HepG2 (cell line): ENCODE results near the gene TMEM182. TPM values are rescaled to one million over a fixed set of nuclear protein-coding genes. Genes with fewer than 3 reads are reported as not detected.

Experiments
- ATAC-seq: fragments of 200-7000 bp; cut with Tn5 transposase; 3 replicates; pipeline ENCODE4 v1.9.1; 2020; ENCODE audit warnings: mild to moderate bottlenecking, moderate library complexity
- BruUV-seq: library from RNA; stranded (reverse); fragments of 400-500 nt; replicated peaks from 2 replicates; lab custom pipeline; 2021; lab: Mats Ljungman, UMichigan
- CTCF ChIA-PET: fragments of 300-600 bp; formaldehyde crosslinking; extraction: SDS; loops from one replicate; lab custom pipeline; 2021; ENCODE audit warnings: low total read pairs, inconsistent platforms, low intra/inter-chr PET ratio; lab: Yijun Ruan, JAX
- POLR2A ChIA-PET: fragments of 350-600 bp; sonication (Branson Sonifier 250); formaldehyde crosslinking; loops from one replicate; lab custom pipeline; 2020; ENCODE audit warnings: antibody characterized with exemption, inconsistent platforms; lab: Yijun Ruan, JAX
- DNase-seq: peaks from one replicate; pipeline ENCODE4 v3.0.0-alpha.2; 2015; ENCODE audit warnings: low spot score
- FAIRE-seq: peaks from 3 replicates; lab custom pipeline; 2011; peaks lifted over from hg19 to GRCh38; lab: Jason Lieb, UNC
- H2AFZ ChIP-seq: one replicate; pipeline ENCODE4 v1.6.1; 2011; ENCODE audit warnings: low read length, inconsistent platforms
- H3K27ac ChIP-seq: fragments of 300-600 bp; 3 replicates; pipeline ENCODE4 v1.8.0; 2011; ENCODE audit warnings: mixed run types, mild to moderate bottlenecking, mixed read lengths, low read length, inconsistent platforms; ENCODE audit not compliant: insufficient read depth; ENCODE audit errors: extremely low read length
- H3K27me3 ChIP-seq, 2 experiments: fragments of 200-600 bp in 1 of 2; 2 replicates in 1 of 2; 3 replicates in 1 of 2; pipeline versions ENCODE4 v1.6.0 to v1.8.0; 2011; ENCODE audit warnings: low read length in 2 of 2, mild to moderate bottlenecking in 2 of 2, moderate library complexity in 2 of 2, inconsistent platforms in 1 of 2; ENCODE audit not compliant: insufficient read depth in 2 of 2, control insufficient read depth in 1 of 2
- H3K36me3 ChIP-seq, 2 experiments: fragments of 200-600 bp in 1 of 2; replicated peaks in 1 of 2; 2 replicates in 1 of 2; 3 replicates in 1 of 2; pipeline versions ENCODE4 v1.5.1 to v1.8.0; 2011; ENCODE audit warnings: low read length in 2 of 2, inconsistent platforms in 1 of 2; ENCODE audit not compliant: insufficient read depth in 2 of 2, control insufficient read depth in 1 of 2
- H3K4me1 ChIP-seq: 2 replicates; pipeline ENCODE4 v1.5.1; 2012; ENCODE audit warnings: low read length, inconsistent platforms; ENCODE audit not compliant: insufficient read depth
- H3K4me2 ChIP-seq: 2 replicates; pipeline ENCODE4 v1.6.0; 2011; ENCODE audit warnings: low read depth, low read length, inconsistent platforms
- H3K4me3 ChIP-seq, 3 experiments: fragments of 200-600 bp in 1 of 3; sonication (generic), shearing (Covaris generic) in 1 of 3; replicated peaks in 1 of 3; 2 replicates each; pipeline ENCODE4 v1.5.1; 2011 to 2016; ENCODE audit warnings: low read length in 3 of 3, inconsistent platforms in 2 of 3, low read depth in 2 of 3, mild to moderate bottlenecking in 2 of 3, control low read depth in 1 of 3, mixed read lengths in 1 of 3; ENCODE audit not compliant: insufficient read depth in 1 of 3
- H3K79me2 ChIP-seq: one replicate; pipeline ENCODE4 v1.6.1; 2011; ENCODE audit warnings: low read length, inconsistent platforms; ENCODE audit not compliant: insufficient read depth
- H3K9ac ChIP-seq: 2 replicates; pipeline ENCODE4 v1.6.0; 2011; ENCODE audit warnings: mild to moderate bottlenecking, low read depth, low read length, inconsistent platforms; ENCODE audit not compliant: insufficient read depth
- H3K9me3 ChIP-seq: 2 replicates; pipeline ENCODE4 v1.5.1; 2012; ENCODE audit warnings: mild to moderate bottlenecking, low read length
- H4K20me1 ChIP-seq: 2 replicates; pipeline ENCODE4 v1.6.0; 2011; ENCODE audit warnings: inconsistent platforms, mild to moderate bottlenecking, low read length, moderate library complexity; ENCODE audit not compliant: insufficient read depth
- BORCS8-MEF2B ChIP-seq: sonication (generic); formaldehyde crosslinking; IDR thresholded peaks from 2 replicates; pipeline ENCODE4 v1.8.0; 2022; ENCODE audit warnings: mild to moderate bottlenecking, missing genetic modification reagents
- CBX5 ChIP-seq: sonication (generic); formaldehyde crosslinking; IDR thresholded peaks from 2 replicates; pipeline ENCODE4 v1.4.0; 2020; ENCODE audit warnings: missing genetic modification reagents, borderline replicate concordance
- NFIB ChIP-seq: sonication (generic); formaldehyde crosslinking; IDR thresholded peaks from 2 replicates; pipeline ENCODE4 v1.9.0; 2021; ENCODE audit warnings: missing genetic modification reagents, mild to moderate bottlenecking, borderline replicate concordance
- RXRB ChIP-seq: IDR thresholded peaks from 2 replicates; pipeline ENCODE4 v1.6.1; 2016; ENCODE audit warnings: borderline replicate concordance, missing genetic modification reagents, missing compliant biosample characterization
- SOX13 ChIP-seq, 3 experiments: fragments of 450-650 bp in 1 of 3; sonication (generic) in 1 of 3; formaldehyde crosslinking in 1 of 3; IDR thresholded peaks in 2 of 3; conservative IDR thresholded peaks in 1 of 3; 2 replicates each; pipeline versions ENCODE4 v1.5.0 to v1.6.1; 2016 to 2020; ENCODE audit warnings: antibody characterized with exemption in 1 of 3, mild to moderate bottlenecking in 1 of 3, missing compliant biosample characterization in 1 of 3, missing genetic modification reagents in 1 of 3, moderate library complexity in 1 of 3
- SP2 ChIP-seq: sonication (generic); formaldehyde crosslinking; IDR thresholded peaks from 2 replicates; pipeline ENCODE4 v1.5.1; 2020; ENCODE audit warnings: mild to moderate bottlenecking, missing genetic modification reagents
- SRSF9 ChIP-seq: fragments of 200-400 bp; formaldehyde crosslinking; IDR thresholded peaks from 2 replicates; pipeline ENCODE4 v1.6.1; 2018; ENCODE audit warnings: borderline replicate concordance, mild to moderate bottlenecking, low read depth, low read length; ENCODE audit not compliant: insufficient read depth, poor library complexity, severe bottlenecking
- TBX2 ChIP-seq: sonication (generic); formaldehyde crosslinking; IDR thresholded peaks from 2 replicates; pipeline ENCODE4 v1.5.0; 2020; ENCODE audit warnings: missing genetic modification reagents, mild to moderate bottlenecking, borderline replicate concordance
- ZBTB43 ChIP-seq: sonication (generic); formaldehyde crosslinking; conservative IDR thresholded peaks from 2 replicates; pipeline ENCODE4 v1.4.0; 2020; ENCODE audit warnings: missing genetic modification reagents
- ZNF343 ChIP-seq: sonication (generic); formaldehyde crosslinking; IDR thresholded peaks from 2 replicates; pipeline ENCODE4 v1.4.0; 2020; ENCODE audit warnings: mild to moderate bottlenecking, missing genetic modification reagents
- ZNF652 ChIP-seq: IDR thresholded peaks from 2 replicates; pipeline ENCODE4 v1.6.1; 2016; ENCODE audit warnings: low read depth, borderline replicate concordance
- ZNF772 ChIP-seq: sonication (generic); formaldehyde crosslinking; IDR thresholded peaks from 2 replicates; pipeline ENCODE4 v1.5.0; 2020; ENCODE audit warnings: mild to moderate bottlenecking, missing genetic modification reagents
- ZZZ3 ChIP-seq: sonication (generic); formaldehyde crosslinking; IDR thresholded peaks from 2 replicates; pipeline ENCODE4 v1.4.0; 2020; ENCODE audit warnings: missing genetic modification reagents, mild to moderate bottlenecking, borderline replicate concordance
- WGBS: methylation state at CpG from one replicate; pipeline ENCODE4 v1.1.6; 2017; ENCODE audit warnings: low lambda C conversion rate; 5-methylcytosine and 5-hydroxymethylcytosine counted together
- in situ Hi-C: cut with HindIII; loops from 2 replicates; pipeline ENCODE4 v1.10.0; 2017; ENCODE audit warnings: low pct_unique_long_range_greater_than_20kb; ENCODE audit not compliant: extremely low pct_ligation_motif_present
- intact Hi-C: fragments of 100-400 bp; cut with micrococcal nuclease; formaldehyde crosslinking; loops from one replicate; pipeline ENCODE4 v1.10.0; 2022; ENCODE audit not compliant: unreplicated experiment
- polyA plus RNA-seq, 8 experiments: library from polyadenylated mRNA; depleted of rRNA in 3 of 8; stranded (reverse) in 7 of 8; unstranded in 1 of 8; fragments of >200 nt; fragmentation: Illumina TruSeq in 4 of 8; extraction: Trizol in 4 of 8; gene quantifications; 2 replicates each; pipeline versions ENCODE4 v1.2.1 to v1.2.3, GENCODE V29; 2011 to 2016; ENCODE audit warnings: low read depth in 4 of 8, missing spikeins in 1 of 8, mixed read lengths in 1 of 8; ENCODE audit not compliant: insufficient read depth in 1 of 8
- total RNA-seq, 5 experiments: library from RNA; depleted of rRNA; stranded (reverse); fragments of >200 nt; fragmentation: Illumina TruSeq; extraction: Trizol; gene quantifications; 2 replicates each; pipeline ENCODE4 v1.2.3, GENCODE V29; 2016; ENCODE audit warnings: low read depth in 1 of 5
- TF ChIP-seq, protein P1 (sequence below): sonication (generic); formaldehyde crosslinking; IDR thresholded peaks from 2 replicates; pipeline ENCODE4 v1.9.0; 2021; ENCODE audit warnings: mild to moderate bottlenecking, missing genetic modification reagents

Gene TMEM182
- total and polyA plus RNA-seq, 2 of the 13 experiments (the other 11 are each of a cell fraction or from before 2014, with no cell fraction given), result 8.7 to 8.9 TPM

DNA sequence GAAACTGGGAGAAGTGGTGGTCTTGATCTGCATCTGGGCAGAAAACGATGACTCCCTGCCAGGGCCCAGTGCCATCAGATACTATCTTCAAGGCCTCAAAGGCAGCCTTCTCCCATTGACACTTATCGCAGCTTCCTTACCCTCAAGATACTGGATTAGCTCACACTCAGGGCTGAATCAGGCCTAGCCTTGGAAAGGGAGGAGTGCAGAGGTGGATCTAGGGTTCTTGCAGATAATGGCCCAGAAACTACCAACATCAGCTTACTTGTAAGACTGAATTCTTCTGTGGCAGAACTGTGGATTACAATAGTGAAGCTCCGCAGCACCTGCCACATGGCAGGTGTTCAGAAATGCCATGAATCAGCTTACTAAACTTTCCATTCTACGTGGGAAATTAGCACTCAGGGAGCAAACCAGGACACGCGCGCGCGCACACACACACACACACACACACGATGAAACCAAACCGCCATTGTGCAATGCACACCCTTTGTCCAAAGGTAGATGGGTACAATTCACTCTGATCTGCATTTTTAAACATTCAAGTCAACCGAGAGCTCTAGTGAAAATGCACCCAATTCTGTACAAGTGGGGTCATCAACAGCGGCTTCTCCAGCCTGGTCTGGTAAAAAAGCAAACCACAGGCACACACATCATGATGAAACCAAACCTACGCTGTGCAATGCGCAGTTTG lies 26.3 kb upstream of the TMEM182 start:
- Histone ChIP-seq H3K4me3 (peak overlapping the region; percentile 95 to 99 (median 96)), H3K27ac (peak overlapping the region; percentile 83), H3K36me3 (peaks cover 3 to 9% of the 10 kb centered on the region in 2 experiments), H3K4me1 (peaks cover 40% of the 10 kb centered on the region), H3K9ac (peak overlapping the region; percentile 94), H3K4me2 (peak overlapping the region; percentile 99), H3K27me3 (peaks cover 0 to 3% of the 10 kb centered on the region in 2 experiments; a peak in 1 of 5 replicates), H4K20me1 (0 out of 2 replicates have a peak, but pooled peaks cover 4% of the 10 kb centered on the region), H3K79me2 (peaks cover 61% of the 10 kb centered on the region), H2AFZ (peak overlapping the region; percentile 59), H3K9me3 (no peaks in the 10 kb centered on the region)
- CTCF ChIA-PET, result no interaction called here
- in situ Hi-C loops, result no loop called here
- POLR2A ChIA-PET, result interaction anchor here (0.7 to 3.1 kb wide), 6 partner anchors 9 to 68 kb away, joined by 3 to 42 read pairs (median 8); no protein-coding TSS in a partner anchor
- DNase-seq, result peak; percentile 57
- intact Hi-C loops, result loop anchor here (1.0 kb wide), 1 partner anchor 119 kb away; no protein-coding TSS in a partner anchor
- FAIRE-seq, result peak; percentile 54
- peak; percentile 36 for ATAC-seq
- 7% methylated on average over 15 of the region's 15 CpGs for WGBS
- no TSS peak for BruUV-seq
- TF ChIP-seq ZNF343 (CRISPR knock-in tag), result no peak
- TF ChIP-seq CBX5, result no peak
- no peak for TF ChIP-seq ZZZ3 (CRISPR knock-in tag)
- TF ChIP-seq SOX13 (IDR thresholded peaks at IDR 0.05), result no peak
- peak in 1 of 2 experiments; percentile 37; a peak in 1 of 4 replicates for TF ChIP-seq SOX13 (CRISPR knock-in tag; conservative IDR thresholded peaks at IDR 0.05 in 1 of 2, IDR thresholded peaks at IDR 0.05 in 1 of 2)
- peak; percentile 55; the same call in 1 of the 2 replicates for TF ChIP-seq RXRB
- peak; percentile 7; the same call in 1 of the 2 replicates for TF ChIP-seq SP2 (CRISPR knock-in tag)
- TF ChIP-seq, protein P1, sequence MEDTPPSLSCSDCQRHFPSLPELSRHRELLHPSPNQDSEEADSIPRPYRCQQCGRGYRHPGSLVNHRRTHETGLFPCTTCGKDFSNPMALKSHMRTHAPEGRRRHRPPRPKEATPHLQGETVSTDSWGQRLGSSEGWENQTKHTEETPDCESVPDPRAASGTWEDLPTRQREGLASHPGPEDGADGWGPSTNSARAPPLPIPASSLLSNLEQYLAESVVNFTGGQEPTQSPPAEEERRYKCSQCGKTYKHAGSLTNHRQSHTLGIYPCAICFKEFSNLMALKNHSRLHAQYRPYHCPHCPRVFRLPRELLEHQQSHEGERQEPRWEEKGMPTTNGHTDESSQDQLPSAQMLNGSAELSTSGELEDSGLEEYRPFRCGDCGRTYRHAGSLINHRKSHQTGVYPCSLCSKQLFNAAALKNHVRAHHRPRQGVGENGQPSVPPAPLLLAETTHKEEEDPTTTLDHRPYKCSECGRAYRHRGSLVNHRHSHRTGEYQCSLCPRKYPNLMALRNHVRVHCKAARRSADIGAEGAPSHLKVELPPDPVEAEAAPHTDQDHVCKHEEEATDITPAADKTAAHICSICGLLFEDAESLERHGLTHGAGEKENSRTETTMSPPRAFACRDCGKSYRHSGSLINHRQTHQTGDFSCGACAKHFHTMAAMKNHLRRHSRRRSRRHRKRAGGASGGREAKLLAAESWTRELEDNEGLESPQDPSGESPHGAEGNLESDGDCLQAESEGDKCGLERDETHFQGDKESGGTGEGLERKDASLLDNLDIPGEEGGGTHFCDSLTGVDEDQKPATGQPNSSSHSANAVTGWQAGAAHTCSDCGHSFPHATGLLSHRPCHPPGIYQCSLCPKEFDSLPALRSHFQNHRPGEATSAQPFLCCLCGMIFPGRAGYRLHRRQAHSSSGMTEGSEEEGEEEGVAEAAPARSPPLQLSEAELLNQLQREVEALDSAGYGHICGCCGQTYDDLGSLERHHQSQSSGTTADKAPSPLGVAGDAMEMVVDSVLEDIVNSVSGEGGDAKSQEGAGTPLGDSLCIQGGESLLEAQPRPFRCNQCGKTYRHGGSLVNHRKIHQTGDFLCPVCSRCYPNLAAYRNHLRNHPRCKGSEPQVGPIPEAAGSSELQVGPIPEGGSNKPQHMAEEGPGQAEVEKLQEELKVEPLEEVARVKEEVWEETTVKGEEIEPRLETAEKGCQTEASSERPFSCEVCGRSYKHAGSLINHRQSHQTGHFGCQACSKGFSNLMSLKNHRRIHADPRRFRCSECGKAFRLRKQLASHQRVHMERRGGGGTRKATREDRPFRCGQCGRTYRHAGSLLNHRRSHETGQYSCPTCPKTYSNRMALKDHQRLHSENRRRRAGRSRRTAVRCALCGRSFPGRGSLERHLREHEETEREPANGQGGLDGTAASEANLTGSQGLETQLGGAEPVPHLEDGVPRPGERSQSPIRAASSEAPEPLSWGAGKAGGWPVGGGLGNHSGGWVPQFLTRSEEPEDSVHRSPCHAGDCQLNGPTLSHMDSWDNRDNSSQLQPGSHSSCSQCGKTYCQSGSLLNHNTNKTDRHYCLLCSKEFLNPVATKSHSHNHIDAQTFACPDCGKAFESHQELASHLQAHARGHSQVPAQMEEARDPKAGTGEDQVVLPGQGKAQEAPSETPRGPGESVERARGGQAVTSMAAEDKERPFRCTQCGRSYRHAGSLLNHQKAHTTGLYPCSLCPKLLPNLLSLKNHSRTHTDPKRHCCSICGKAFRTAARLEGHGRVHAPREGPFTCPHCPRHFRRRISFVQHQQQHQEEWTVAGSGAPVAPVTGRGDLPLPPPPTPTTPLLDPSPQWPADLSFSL (CRISPR knock-in tag), result peak; percentile 72; the same call in 1 of the 2 replicates
- TF ChIP-seq ZNF652 (CRISPR knock-in tag), result no peak
- no peak for TF ChIP-seq TBX2 (CRISPR knock-in tag)
- TF ChIP-seq NFIB (CRISPR knock-in tag), result no peak
- peak; percentile 85 for TF ChIP-seq ZBTB43 (CRISPR knock-in tag)
- TF ChIP-seq BORCS8-MEF2B (CRISPR knock-in tag), result peak; percentile 25; the same call in 1 of the 2 replicates
- no peak for TF ChIP-seq SRSF9
- TF ChIP-seq ZNF772 (CRISPR knock-in tag), result no peak
